ENCODE data around the gene PRKAA1.

Gene PRKAA1

DNA sequence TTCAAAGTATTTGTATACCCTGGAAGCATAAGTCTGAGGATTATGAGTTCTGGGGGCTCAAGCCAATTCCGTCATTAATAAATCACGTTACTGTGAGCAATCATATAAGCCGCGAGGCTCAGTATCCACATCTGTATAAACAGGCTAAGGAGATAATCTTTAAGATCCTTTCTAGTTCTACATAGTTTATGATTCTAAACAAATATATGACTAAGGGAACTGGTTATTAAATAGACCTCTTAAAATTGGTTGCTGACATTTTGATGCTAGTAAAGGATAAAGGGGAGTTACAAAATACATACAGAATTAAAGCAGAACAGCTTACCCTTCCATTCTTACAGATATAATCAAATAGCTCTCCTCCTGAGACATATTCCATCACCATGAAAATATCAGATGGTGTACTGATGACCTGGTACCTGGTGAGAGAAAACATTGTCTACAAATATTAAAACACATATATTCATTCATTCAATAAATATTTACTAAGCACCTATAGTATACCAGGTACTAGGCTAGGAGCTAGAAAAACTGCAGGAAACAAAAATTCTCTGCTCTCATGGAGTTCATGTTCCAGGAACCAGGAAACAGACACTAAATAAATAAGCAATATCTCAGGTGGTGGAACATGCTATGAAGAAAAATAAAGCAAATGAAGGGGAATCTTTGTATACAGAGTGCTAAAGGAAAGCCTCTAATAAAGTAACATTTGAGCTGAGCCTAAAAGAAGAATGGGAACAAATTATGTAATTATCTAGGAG lies 22.9 kb downstream of the PRKAA1 start:
- Histone ChIP-seq H3K9me3 (ENCODE audit: low read length) (no peaks in the 10 kb centered on the region), H4K20me1 (ENCODE audit: insufficient read depth, low read length) (no peaks in the 10 kb centered on the region), H3K27me3 (ENCODE audit: insufficient read depth, low read length) (no peaks in the 10 kb centered on the region), H3K79me2 (ENCODE audit: insufficient read depth, low read length) (peaks cover 21% of the 10 kb centered on the region), H3K9ac (ENCODE audit: low read length) (no peak overlapping the region), H3F3A (ENCODE audit: insufficient read depth, low read length) (no peaks in the 10 kb centered on the region), H2AFZ (ENCODE audit: low read length) (no peak overlapping the region), H3K4me3 (ENCODE audit: low read depth, low read length, poor library complexity, severe bottlenecking) (no peak overlapping the region), H3K27ac (ENCODE audit: low read depth, low read length, poor library complexity, severe bottlenecking) (no peak overlapping the region), H3K36me3 (ENCODE audit: insufficient read depth, low read length) (peaks cover 35% of the 10 kb centered on the region; the same call in 1 of the 2 replicates), H3K4me1 (ENCODE audit: insufficient read depth, low read length, severe bottlenecking) (no peaks in the 10 kb centered on the region), H3K9me2 (ENCODE audit: low read depth, low read length) (no peaks in the 10 kb centered on the region), H3K4me2 (ENCODE audit: low read length) (no peak overlapping the region)
- TF ChIP-seq, protein P1, sequence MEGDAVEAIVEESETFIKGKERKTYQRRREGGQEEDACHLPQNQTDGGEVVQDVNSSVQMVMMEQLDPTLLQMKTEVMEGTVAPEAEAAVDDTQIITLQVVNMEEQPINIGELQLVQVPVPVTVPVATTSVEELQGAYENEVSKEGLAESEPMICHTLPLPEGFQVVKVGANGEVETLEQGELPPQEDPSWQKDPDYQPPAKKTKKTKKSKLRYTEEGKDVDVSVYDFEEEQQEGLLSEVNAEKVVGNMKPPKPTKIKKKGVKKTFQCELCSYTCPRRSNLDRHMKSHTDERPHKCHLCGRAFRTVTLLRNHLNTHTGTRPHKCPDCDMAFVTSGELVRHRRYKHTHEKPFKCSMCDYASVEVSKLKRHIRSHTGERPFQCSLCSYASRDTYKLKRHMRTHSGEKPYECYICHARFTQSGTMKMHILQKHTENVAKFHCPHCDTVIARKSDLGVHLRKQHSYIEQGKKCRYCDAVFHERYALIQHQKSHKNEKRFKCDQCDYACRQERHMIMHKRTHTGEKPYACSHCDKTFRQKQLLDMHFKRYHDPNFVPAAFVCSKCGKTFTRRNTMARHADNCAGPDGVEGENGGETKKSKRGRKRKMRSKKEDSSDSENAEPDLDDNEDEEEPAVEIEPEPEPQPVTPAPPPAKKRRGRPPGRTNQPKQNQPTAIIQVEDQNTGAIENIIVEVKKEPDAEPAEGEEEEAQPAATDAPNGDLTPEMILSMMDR (IDR thresholded peaks at IDR 0.05; ENCODE audit: low read length): no peak
- TF ChIP-seq EZH2 (IDR thresholded peaks at IDR 0.05; ENCODE audit: borderline replicate concordance, low read length): no peak

DNA sequence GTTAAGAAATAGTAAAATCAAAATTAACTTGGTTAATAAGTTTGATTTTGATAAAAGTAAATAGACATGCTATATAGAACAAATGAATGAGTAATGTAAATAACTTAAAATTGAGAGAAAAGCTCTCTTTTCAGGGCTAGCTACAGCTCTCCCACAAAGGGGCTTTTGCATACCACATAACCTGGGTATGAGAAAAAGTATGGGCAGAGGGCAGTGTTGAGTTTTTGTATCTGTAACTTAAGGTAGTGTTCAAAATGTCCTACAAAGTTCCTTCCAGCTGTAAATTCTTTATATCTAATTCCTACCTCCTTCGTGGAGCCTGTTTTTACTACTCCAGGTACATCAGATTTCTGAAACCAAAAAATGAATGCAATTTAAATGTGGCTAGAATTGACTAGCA lies 23.6 kb downstream of the PRKAA1 start:
- Histone ChIP-seq H3K9me2 (ENCODE audit: low read depth, low read length) (no peaks in the 10 kb centered on the region), H3K4me1 (ENCODE audit: insufficient read depth, low read length, severe bottlenecking) (no peaks in the 10 kb centered on the region), H3K79me2 (ENCODE audit: insufficient read depth, low read length) (peaks cover 15% of the 10 kb centered on the region), H3K27me3 (ENCODE audit: insufficient read depth, low read length) (no peaks in the 10 kb centered on the region), H3K36me3 (ENCODE audit: insufficient read depth, low read length) (peaks cover 35% of the 10 kb centered on the region; the same call in 1 of the 2 replicates), H3F3A (ENCODE audit: insufficient read depth, low read length) (no peaks in the 10 kb centered on the region), H3K9ac (ENCODE audit: low read length) (no peak overlapping the region), H3K27ac (ENCODE audit: low read depth, low read length, poor library complexity, severe bottlenecking) (no peak overlapping the region), H4K20me1 (ENCODE audit: insufficient read depth, low read length) (no peaks in the 10 kb centered on the region), H3K4me2 (ENCODE audit: low read length) (no peak overlapping the region), H3K4me3 (ENCODE audit: low read depth, low read length, poor library complexity, severe bottlenecking) (no peak overlapping the region), H3K9me3 (ENCODE audit: low read length) (no peaks in the 10 kb centered on the region), H2AFZ (ENCODE audit: low read length) (no peak overlapping the region)
- no peak for TF ChIP-seq EZH2 (IDR thresholded peaks at IDR 0.05; ENCODE audit: borderline replicate concordance, low read length)
- TF ChIP-seq, protein P1 (IDR thresholded peaks at IDR 0.05; ENCODE audit: low read length): no peak

DNA sequence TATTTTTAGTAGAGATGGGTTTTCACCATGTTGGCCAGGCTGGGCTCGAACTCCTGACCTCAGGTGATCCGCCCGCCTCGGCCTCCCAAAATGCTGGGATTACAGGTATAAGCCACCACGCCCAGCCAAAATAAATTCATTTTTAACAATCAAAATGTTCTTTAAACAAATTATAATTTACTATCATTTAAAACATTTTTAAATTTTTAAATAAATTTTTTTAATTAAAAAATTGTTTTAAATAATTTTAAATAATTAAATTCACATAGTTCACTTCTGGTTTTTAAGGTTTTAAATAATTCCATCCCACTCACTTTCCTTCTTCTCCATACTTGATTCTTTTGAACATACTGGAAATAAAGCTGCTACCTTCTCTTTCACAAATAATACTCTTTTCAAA lies 27.4 kb downstream of the PRKAA1 start:
- Histone ChIP-seq H3F3A (ENCODE audit: insufficient read depth, low read length) (no peaks in the 10 kb centered on the region), H3K36me3 (ENCODE audit: insufficient read depth, low read length) (peaks cover 52% of the 10 kb centered on the region), H3K9ac (ENCODE audit: low read length) (no peak overlapping the region), H3K79me2 (ENCODE audit: insufficient read depth, low read length) (no peaks in the 10 kb centered on the region), H3K9me2 (ENCODE audit: low read depth, low read length) (no peaks in the 10 kb centered on the region), H3K4me2 (ENCODE audit: low read length) (no peak overlapping the region), H4K20me1 (ENCODE audit: insufficient read depth, low read length) (no peaks in the 10 kb centered on the region), H3K4me3 (ENCODE audit: low read depth, low read length, poor library complexity, severe bottlenecking) (no peak overlapping the region), H2AFZ (ENCODE audit: low read length) (no peak overlapping the region), H3K4me1 (ENCODE audit: insufficient read depth, low read length, severe bottlenecking) (no peaks in the 10 kb centered on the region), H3K27me3 (ENCODE audit: insufficient read depth, low read length) (no peaks in the 10 kb centered on the region), H3K27ac (ENCODE audit: low read depth, low read length, poor library complexity, severe bottlenecking) (no peak overlapping the region), H3K9me3 (ENCODE audit: low read length) (no peaks in the 10 kb centered on the region)
- no peak for TF ChIP-seq EZH2 (IDR thresholded peaks at IDR 0.05; ENCODE audit: borderline replicate concordance, low read length)
- TF ChIP-seq, protein P1 (IDR thresholded peaks at IDR 0.05; ENCODE audit: low read length): no peak

All from OCI-LY1 (cell line).